ENCODE measurements around the gene SLC39A13.
A peak's percentile ranks its signal among the peaks of the same experiment; 100 is the strongest.

Gene SLC39A13

DNA sequence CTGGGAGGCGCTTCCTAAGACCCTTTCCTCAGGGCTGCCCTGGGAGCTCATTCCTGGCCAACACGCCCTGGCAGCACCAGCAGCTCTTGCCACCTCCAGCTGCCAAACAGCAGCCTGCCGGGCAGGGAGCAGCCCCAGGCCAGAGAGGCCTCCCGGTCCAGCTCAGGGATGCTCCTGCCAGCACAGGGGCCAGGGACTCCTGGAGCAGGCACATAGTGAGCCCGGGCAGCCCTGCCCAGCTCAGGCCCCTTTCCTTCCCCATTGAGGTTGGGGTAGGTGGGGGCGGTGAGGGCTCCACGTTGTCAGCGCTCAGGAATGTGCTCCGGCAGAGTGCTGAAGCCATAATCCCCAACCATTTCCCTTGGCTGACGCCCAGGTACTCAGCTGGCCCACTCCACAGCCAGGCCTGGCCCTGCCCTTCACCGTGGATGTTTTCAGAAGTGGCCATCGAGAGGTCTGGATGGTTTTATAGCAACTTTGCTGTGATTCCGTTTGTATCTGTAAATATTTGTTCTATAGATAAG is 7.6 kb downstream of the SLC39A13 start:
- TF ChIP-seq, protein P1, sequence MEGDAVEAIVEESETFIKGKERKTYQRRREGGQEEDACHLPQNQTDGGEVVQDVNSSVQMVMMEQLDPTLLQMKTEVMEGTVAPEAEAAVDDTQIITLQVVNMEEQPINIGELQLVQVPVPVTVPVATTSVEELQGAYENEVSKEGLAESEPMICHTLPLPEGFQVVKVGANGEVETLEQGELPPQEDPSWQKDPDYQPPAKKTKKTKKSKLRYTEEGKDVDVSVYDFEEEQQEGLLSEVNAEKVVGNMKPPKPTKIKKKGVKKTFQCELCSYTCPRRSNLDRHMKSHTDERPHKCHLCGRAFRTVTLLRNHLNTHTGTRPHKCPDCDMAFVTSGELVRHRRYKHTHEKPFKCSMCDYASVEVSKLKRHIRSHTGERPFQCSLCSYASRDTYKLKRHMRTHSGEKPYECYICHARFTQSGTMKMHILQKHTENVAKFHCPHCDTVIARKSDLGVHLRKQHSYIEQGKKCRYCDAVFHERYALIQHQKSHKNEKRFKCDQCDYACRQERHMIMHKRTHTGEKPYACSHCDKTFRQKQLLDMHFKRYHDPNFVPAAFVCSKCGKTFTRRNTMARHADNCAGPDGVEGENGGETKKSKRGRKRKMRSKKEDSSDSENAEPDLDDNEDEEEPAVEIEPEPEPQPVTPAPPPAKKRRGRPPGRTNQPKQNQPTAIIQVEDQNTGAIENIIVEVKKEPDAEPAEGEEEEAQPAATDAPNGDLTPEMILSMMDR (IDR thresholded peaks at IDR 0.05; ENCODE audit: insufficient read depth, low read depth, low read length, missing control alignments), result no peak
- H3K4me3 ChIP-seq (ENCODE audit: low read length), result no peak overlapping the region
- peak; percentile 91 for DNase-seq (ENCODE audit: low read depth)

DNA sequence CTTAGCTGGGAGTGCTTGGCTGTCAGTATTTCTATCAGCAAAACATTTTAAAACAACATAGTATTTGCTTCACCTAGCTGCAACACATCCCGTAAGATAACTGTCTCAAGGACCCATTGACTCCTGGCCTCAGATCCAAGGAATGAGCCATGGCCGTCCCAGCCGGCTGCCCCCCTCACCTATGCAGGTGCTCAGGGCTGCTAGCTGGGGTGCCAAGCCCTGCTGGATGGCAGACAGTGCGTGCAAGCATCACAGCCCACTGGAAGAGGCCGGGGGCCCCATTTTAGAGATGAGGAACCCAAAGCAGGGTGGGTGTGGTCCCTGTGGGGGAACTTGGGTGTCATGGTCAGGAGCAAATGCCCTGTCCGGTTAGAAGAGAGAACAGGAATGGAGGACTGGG is 9.3 kb downstream of the SLC39A13 start:
- no peak overlapping the region for H3K4me3 ChIP-seq (ENCODE audit: low read length)
- DNase-seq (ENCODE audit: low read depth), result no peak
- TF ChIP-seq, protein P1 (IDR thresholded peaks at IDR 0.05; ENCODE audit: insufficient read depth, low read depth, low read length, missing control alignments), result no peak

DNA sequence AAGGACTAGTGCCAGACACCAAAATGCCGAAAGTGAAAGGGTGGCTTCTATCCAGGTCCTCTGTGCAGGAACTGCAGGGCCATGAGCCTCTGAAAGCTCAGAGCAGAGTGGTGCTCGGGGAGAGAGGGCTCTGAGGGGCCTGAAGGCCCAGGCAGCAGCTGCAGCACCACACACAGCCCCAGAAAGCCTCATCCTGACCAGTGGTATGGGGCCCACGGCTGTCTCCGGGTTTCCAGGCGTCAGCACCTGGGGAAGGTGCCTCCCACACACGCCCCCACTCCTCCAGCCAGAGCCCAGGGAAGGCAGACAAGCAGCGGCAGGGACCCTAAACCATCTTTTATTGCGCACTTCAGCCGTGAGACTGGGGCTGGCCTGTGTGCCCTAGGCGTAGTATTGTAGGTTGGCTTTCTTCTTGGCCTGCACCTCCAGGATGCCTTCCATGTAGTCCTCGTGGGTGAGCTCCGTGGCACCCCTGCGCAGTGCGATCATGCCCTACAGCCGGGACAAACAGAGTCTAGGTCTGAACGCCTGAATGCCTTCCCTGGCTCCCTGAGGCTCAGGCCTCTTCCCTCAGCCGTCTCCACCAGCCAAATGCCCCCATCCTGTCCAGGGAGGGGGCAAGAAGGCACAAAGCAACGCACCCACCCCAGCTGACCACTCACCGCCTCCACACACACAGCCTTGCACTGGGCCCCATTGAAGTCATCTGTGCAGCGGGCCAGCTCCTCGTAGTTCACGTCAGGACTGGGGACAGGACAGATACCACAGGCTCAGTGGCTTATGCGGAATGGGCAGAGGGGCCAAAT is 10.3 kb downstream of the SLC39A13 start:
- TF ChIP-seq, protein P1 (IDR thresholded peaks at IDR 0.05; ENCODE audit: insufficient read depth, low read depth, low read length, missing control alignments), result no peak
- no peak overlapping the region for H3K4me3 ChIP-seq (ENCODE audit: low read length)
- DNase-seq (ENCODE audit: low read depth), result no peak

DNA sequence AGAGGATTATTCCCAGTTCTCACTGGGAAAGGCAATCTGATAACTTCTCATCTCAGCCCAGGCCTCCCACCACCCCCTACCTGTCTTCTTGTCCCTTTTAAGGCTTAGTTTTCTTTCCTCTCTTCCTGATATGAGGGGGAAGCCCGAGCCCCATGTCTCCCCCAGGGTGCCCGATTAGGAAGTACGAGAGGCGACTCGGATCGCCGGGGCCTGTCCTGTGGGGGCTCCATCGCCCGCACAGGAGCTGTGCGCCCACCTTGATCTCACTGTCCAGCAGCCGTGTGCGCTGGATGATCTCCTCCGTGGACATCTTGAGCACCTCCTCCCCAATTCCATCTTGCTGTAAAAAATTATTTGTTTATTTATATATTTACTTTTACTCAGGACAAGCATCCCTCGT is 17.2 kb downstream of the SLC39A13 start:
- TF ChIP-seq, protein P1 (IDR thresholded peaks at IDR 0.05; ENCODE audit: insufficient read depth, low read depth, low read length, missing control alignments), result no peak
- DNase-seq (ENCODE audit: low read depth), result no peak
- peak overlapping the region; percentile 98 for H3K4me3 ChIP-seq (ENCODE audit: low read length)

DNA sequence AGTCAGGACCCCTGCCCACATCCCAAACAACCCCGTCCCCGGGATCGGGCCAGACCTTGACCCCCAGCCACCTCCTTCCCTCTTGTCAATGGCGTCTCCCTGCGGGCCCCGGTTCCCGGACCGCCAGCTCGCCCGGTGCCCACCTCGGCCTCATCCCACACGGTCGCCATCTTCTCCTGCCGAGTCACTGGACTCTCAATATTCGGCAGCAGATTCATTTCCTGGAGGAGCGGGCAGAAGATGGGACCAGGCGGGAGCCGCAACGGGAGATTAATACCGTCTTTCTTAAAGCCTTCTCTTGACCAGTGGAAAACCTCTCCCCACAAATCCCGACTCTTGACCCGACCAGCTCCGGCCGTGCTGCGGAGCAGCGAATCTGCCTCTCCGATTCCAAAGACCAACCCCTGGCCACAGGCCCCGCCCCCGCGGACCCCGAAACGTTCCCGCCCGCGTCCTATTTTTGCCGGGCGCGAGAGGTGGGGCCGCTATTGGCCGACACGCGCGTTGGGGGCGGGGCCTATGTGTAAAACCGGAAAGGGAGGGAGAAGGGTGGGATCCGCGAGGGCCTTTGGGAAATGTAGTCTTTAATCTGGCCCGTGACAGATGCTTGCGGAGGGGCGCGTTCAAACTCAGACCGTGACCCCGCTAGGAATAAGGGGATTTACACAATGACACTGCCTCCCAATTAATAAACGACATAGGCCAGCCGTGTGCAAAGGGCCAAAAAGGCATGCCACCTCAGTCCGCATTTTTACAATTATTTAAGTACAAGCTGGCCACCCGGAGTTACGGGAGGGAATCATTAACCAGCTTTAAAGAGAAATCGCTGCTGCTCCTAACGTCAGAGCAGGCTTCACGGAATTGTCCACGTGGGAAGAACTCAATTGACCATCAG is 17.9 kb downstream of the SLC39A13 start, which contains the start of gene PSMC3:
Gene PSMC3 (minus strand): TSS at position 378 of the 895 bp plus-strand sequence. CDS start 160 bp downstream, at position 218.
- TF ChIP-seq, protein P1 (IDR thresholded peaks at IDR 0.05; ENCODE audit: insufficient read depth, low read depth, low read length, missing control alignments), result no peak
- H3K4me3 ChIP-seq (ENCODE audit: low read length), result peak within 1 kb of the TSS; percentile 98
- peak; percentile 97 for DNase-seq (ENCODE audit: low read depth)

DNA sequence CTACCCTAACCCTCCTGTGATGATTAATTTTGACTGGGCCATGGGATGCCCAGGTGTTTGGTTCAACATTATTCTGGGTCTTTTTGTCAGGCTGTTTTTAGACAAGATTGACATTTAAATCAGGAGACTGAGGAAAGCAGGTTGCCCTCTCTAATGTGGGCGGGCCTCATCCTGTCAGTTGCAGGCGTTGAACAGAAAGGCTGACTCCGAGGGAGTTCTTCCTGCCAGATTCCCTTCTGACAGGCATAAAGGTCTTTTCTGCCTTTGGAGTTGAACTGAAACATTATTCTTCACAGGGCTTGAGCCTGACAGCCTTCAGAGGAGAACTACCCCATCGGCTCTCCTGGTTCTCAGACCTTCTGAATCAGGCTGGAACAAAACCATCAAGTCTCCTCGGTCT is 22.1 kb downstream of the SLC39A13 start:
- TF ChIP-seq, protein P1 (IDR thresholded peaks at IDR 0.05; ENCODE audit: insufficient read depth, low read depth, low read length, missing control alignments), result no peak
- H3K4me3 ChIP-seq (ENCODE audit: low read length), result no peak overlapping the region
- DNase-seq (ENCODE audit: low read depth), result no peak

Data from epithelial cell of esophagus (primary cell).